GM19438 (cell line): Measurements from ENCODE around the gene PARD3.
"Not testable (repeated sequence)": the region's sequence is repeated elsewhere in the genome, so short reads cannot be mapped to it uniquely, and the experiment has no call there.

Experiments used
- ATAC-seq: cut with Tn5 transposase; IDR thresholded peaks from one replicate; pipeline ENCODE4 v1.9.1; 2021; ENCODE audit warnings: low read depth; ENCODE audit not compliant: unreplicated experiment

The PARD3 gene

GRCh38 chr10:34800624-34801023 lies 14.5 kb downstream of the PARD3 start:
- ATAC-seq = no peak

- no peak for ATAC-seq
Measured at GRCh38 chr10:34798654-34799053, 16.4 kb downstream of the PARD3 start.

- no peak for ATAC-seq
Measured at GRCh38 chr10:34797155-34797554, 17.9 kb downstream of the PARD3 start.

- ATAC-seq = no peak
Measured at GRCh38 chr10:34796133-34796532, 19.0 kb downstream of the PARD3 start.

- no peak for ATAC-seq
Measured at GRCh38 chr10:34795334-34795733, 19.8 kb downstream of the PARD3 start.

- ATAC-seq = no peak
Measured at GRCh38 chr10:34794835-34795234, 20.3 kb downstream of the PARD3 start.

- ATAC-seq = not testable (repeated sequence)
Measured at GRCh38 chr10:34793581-34793980, 21.5 kb downstream of the PARD3 start.

GRCh38 chr10:34792881-34793280 lies 22.2 kb downstream of the PARD3 start:
- no peak for ATAC-seq

GRCh38 chr10:34791947-34792346 lies 23.1 kb downstream of the PARD3 start:
- no peak for ATAC-seq

- no peak for ATAC-seq
Measured at GRCh38 chr10:34791228-34791627, 23.9 kb downstream of the PARD3 start.

GRCh38 chr10:34789966-34790506 lies 25.1 kb downstream of the PARD3 start:
- no peak for ATAC-seq

- ATAC-seq = no peak
Measured at GRCh38 chr10:34786464-34786863, 28.6 kb downstream of the PARD3 start.

GRCh38 chr10:34781711-34782110 lies 33.4 kb downstream of the PARD3 start:
- no peak for ATAC-seq

- peak; percentile 80 for ATAC-seq
Measured at GRCh38 chr10:34780818-34781380, 34.2 kb downstream of the PARD3 start.

- ATAC-seq = no peak
Measured at GRCh38 chr10:34778237-34778636, 36.9 kb downstream of the PARD3 start.

- ATAC-seq = no peak
Measured at GRCh38 chr10:34776090-34776690, 38.9 kb downstream of the PARD3 start.

GRCh38 chr10:34775044-34775637 lies 40.0 kb downstream of the PARD3 start:
- ATAC-seq = no peak

- ATAC-seq = no peak
Measured at GRCh38 chr10:34773636-34774630, 41.2 kb downstream of the PARD3 start.

GRCh38 chr10:34771525-34771924 lies 43.6 kb downstream of the PARD3 start:
- no peak for ATAC-seq

GRCh38 chr10:34771106-34771505 lies 44.0 kb downstream of the PARD3 start:
- no peak for ATAC-seq

GRCh38 chr10:34769899-34770298 lies 45.2 kb downstream of the PARD3 start:
- no peak for ATAC-seq
